Pancreas (tissue), 10 donors: ENCODE results near the gene COL25A1. TPM values are rescaled to one million over a fixed set of nuclear protein-coding genes. Genes with fewer than 3 reads are reported as not detected.

Experiments used
- ATAC-seq, 4 donors: fragments of 200-7000 bp; cut with Tn5 transposase; one replicate each; pipeline versions ENCODE4 v1.8.0 to v1.9.1; 2020; ENCODE audit warnings: mild to moderate bottlenecking in 4 of 4, moderate library complexity in 4 of 4
- DNase-seq, 6 donors: peaks; one replicate each; pipeline ENCODE4 v3.0.0-alpha.2; 2020
- FAIRE-seq: peaks from 2 replicates; lab custom pipeline; 2012; peaks lifted over from hg19 to GRCh38; lab: Jason Lieb, UNC
- H3K27ac ChIP-seq, 4 donors: fragments of 200-600 bp; sonication (generic); 1 replicate in 3 of 4; 2 replicates in 1 of 4; pipeline versions ENCODE4 v1.5.0 to v1.8.0; 2020
- H3K27me3 ChIP-seq, 4 donors: fragments of 200-600 bp; one replicate each; pipeline ENCODE4 v1.8.0; 2021
- H3K36me3 ChIP-seq, 3 donors: fragments of 200-600 bp; sonication (generic) in 1 of 3; one replicate each; pipeline versions ENCODE4 v1.5.0 to v1.8.0; 2020 to 2021
- H3K4me1 ChIP-seq, 3 donors: fragments of 200-600 bp; one replicate each; pipeline ENCODE4 v1.8.0; 2021
- H3K4me3 ChIP-seq, 4 donors: fragments of 200-600 bp; sonication (generic) in 2 of 4; one replicate each; pipeline versions ENCODE4 v1.5.0 to v1.8.0; 2020 to 2021
- H3K9me3 ChIP-seq, 4 donors: fragments of 200-600 bp; one replicate each; pipeline ENCODE4 v1.8.0; 2021
- CTCF ChIP-seq, 4 donors: fragments of 200-600 bp; sonication (generic) in 3 of 4; IDR thresholded peaks; one replicate each; pipeline versions ENCODE4 v1.5.0 to v1.8.0; 2021; ENCODE audit warnings: antibody characterized with exemption in 4 of 4
- WGBS, 2 donors: extraction: QIAGEN DNeasy Blood & Tissue Kit; methylation state at CpG; one replicate each; pipeline ENCODE4 v1.1.7; 2013; 5-methylcytosine and 5-hydroxymethylcytosine counted together
- intact Hi-C, 3 donors: fragments of 100-400 bp; cut with DNase I; formaldehyde crosslinking; loops; one replicate each; pipeline versions ENCODE4 v1.11.1 to v1.14.2; 2022
- polyA plus RNA-seq, 2 donors: library from polyadenylated mRNA; stranded (reverse); fragments of 200-250 nt; gene quantifications; one replicate each; pipeline ENCODE4 v1.2.3, GENCODE V29; 2013
- total RNA-seq, 6 donors: library from RNA; stranded (reverse); fragmentation: NEBNext Ultra II Directional in 4 of 6; extraction: Animal tissue kit (Norgen Biotek cat#: 25700) in 4 of 6; gene quantifications; one replicate each; pipeline versions ENCODE4 v1.2.1 to v1.2.4, GENCODE V29; 2021 to 2023
- donor health status: healthy with polysubstance abuse.
- donor health status: DM: no; HTN: no; CAD: no; lungs with moderate emphysema.
- donor health status: DM: no; HTN: no; CAD: no.
- donor health status: control.
- donor health status: control.
- donor health status: Bipolar disorder and iron deficiency.
- donor health status: DM: yes; HTN: yes; CAD: no.
- donor health status: DM: no; HTN: no; CAD: no.
- donor health status: DM: no; HTN: no; CAD: no.
- donor health status: DM: yes; HTN: yes; CAD: no.

Gene COL25A1
- total and polyA plus RNA-seq, 8 donors, result 0.08 to 0.46 (median 0.22) TPM

- 78 to 86% methylated on average over 2 of the region's 2 CpGs for WGBS, 2 donors
- DNase-seq (no peak), ATAC-seq (no peak), FAIRE-seq (no peak)
- no peak overlapping the region for H3K27ac ChIP-seq
- no peaks in the 10 kb centered on the region for H3K36me3 ChIP-seq
- no peak overlapping the region for H3K4me3 ChIP-seq
- H3K4me1 ChIP-seq, result no peaks in the 10 kb centered on the region
- intact Hi-C loops, result no loop called here
- no peaks in the 10 kb centered on the region for H3K27me3 ChIP-seq
- no peaks in the 10 kb centered on the region for H3K9me3 ChIP-seq
- no peak for TF ChIP-seq CTCF (IDR thresholded peaks at IDR 0.05)
Measured at GRCh38 chr4:109327641-109328040, 25.2 kb upstream of the COL25A1 start.

- Histone ChIP-seq H3K27me3 (no peaks in the 10 kb centered on the region), H3K27ac (no peak overlapping the region), H3K4me1 (no peaks in the 10 kb centered on the region), H3K36me3 (no peaks in the 10 kb centered on the region), H3K9me3 (no peaks in the 10 kb centered on the region), H3K4me3 (no peak overlapping the region)
- intact Hi-C loops, result no loop called here
- no peak for DNase-seq
- ATAC-seq, result no peak
- 72 to 77% methylated on average over 2 of the region's 2 CpGs for WGBS, 2 donors
- FAIRE-seq, result no peak
- TF ChIP-seq CTCF (IDR thresholded peaks at IDR 0.05), result no peak
Measured at GRCh38 chr4:109325698-109326097, 23.2 kb upstream of the COL25A1 start.

GRCh38 chr4:109323348-109323747 is 20.9 kb upstream of the COL25A1 start:
- no peak overlapping the region for H3K27ac ChIP-seq
- no peaks in the 10 kb centered on the region for H3K9me3 ChIP-seq
- H3K4me3 ChIP-seq, result no peak overlapping the region
- no peaks in the 10 kb centered on the region for H3K27me3 ChIP-seq
- no peak for TF ChIP-seq CTCF (IDR thresholded peaks at IDR 0.05)
- DNase-seq (no peak), ATAC-seq (no peak), FAIRE-seq (no peak)
- H3K4me1 ChIP-seq, result no peaks in the 10 kb centered on the region
- intact Hi-C loops, result no loop called here
- no peaks in the 10 kb centered on the region for H3K36me3 ChIP-seq

- no peak for TF ChIP-seq CTCF (IDR thresholded peaks at IDR 0.05)
- 85 to 95% methylated on average over 1 of the region's 1 CpG for WGBS, 2 donors
Measured at GRCh38 chr4:109321232-109321631, 18.8 kb upstream of the COL25A1 start.

GRCh38 chr4:109319684-109320083 is 17.2 kb upstream of the COL25A1 start:
- TF ChIP-seq CTCF (IDR thresholded peaks at IDR 0.05), result no peak
- intact Hi-C loops, result no loop called here
- no peak overlapping the region for H3K27ac ChIP-seq
- WGBS, 2 donors, result 74 to 82% methylated on average over 2 of the region's 2 CpGs
- no peaks in the 10 kb centered on the region for H3K36me3 ChIP-seq
- no peaks in the 10 kb centered on the region for H3K9me3 ChIP-seq
- no peak for ATAC-seq
- FAIRE-seq, result no peak
- no peak for DNase-seq
- no peak overlapping the region for H3K4me3 ChIP-seq
- no peaks in the 10 kb centered on the region for H3K27me3 ChIP-seq
- H3K4me1 ChIP-seq, result no peaks in the 10 kb centered on the region

More at GRCh38 chr4:109321232-109321631, 18.8 kb upstream of the COL25A1 start:
- Histone ChIP-seq H3K36me3 (no peaks in the 10 kb centered on the region), H3K27me3 (no peaks in the 10 kb centered on the region), H3K4me3 (no peak overlapping the region), H3K27ac (no peak overlapping the region), H3K4me1 (no peaks in the 10 kb centered on the region), H3K9me3 (no peaks in the 10 kb centered on the region)
- ATAC-seq, result no peak
- no peak for FAIRE-seq
- intact Hi-C loops, result no loop called here
- DNase-seq, result no peak
